Natural killer cell (primary cell): ENCODE measurements around the gene FAM32A. TPM values are rescaled to one million over a fixed set of nuclear protein-coding genes. Genes with fewer than 3 reads are reported as not detected.
A peak's percentile ranks its signal among the peaks of the same experiment; 100 is the strongest.
"Not testable (repeated sequence)": the region's sequence is repeated elsewhere in the genome, so short reads cannot be mapped to it uniquely, and the experiment has no call there.

Experiments used
- ATAC-seq, 3 donors: fragments of 150-1000 bp in 2 of 3; fragments of 200-7000 bp in 1 of 3; cut with Tn5 transposase; 1 replicate in 1 of 3; 2 replicates in 2 of 3; pipeline ENCODE4 v1.10.0; 2021; ENCODE audit warnings: mild to moderate bottlenecking in 2 of 3, moderate library complexity in 2 of 3
- DNase-seq, 2 donors: peaks; one replicate each; pipeline versions ENCODE4 v3.0.0 to v3.0.0-alpha.2; 2013 to 2021; ENCODE audit warnings: mixed read lengths in 1 of 2
- H3K27ac ChIP-seq: one replicate; pipeline ENCODE4 v1.5.1; 2013; ENCODE audit warnings: mild to moderate bottlenecking, low read length
- H3K27me3 ChIP-seq: one replicate; pipeline ENCODE4 v1.6.1; 2013; ENCODE audit warnings: low read length; ENCODE audit not compliant: control insufficient read depth, insufficient read depth
- H3K36me3 ChIP-seq: one replicate; pipeline ENCODE4 v1.6.1; 2013; ENCODE audit warnings: low read length; ENCODE audit not compliant: control insufficient read depth, insufficient read depth
- H3K4me1 ChIP-seq: one replicate; pipeline ENCODE4 v1.6.1; 2013; ENCODE audit warnings: low read length; ENCODE audit not compliant: control insufficient read depth, insufficient read depth
- H3K4me3 ChIP-seq: one replicate; pipeline ENCODE4 v1.5.1; 2013; ENCODE audit warnings: low read length
- H3K9me3 ChIP-seq: one replicate; pipeline ENCODE4 v1.6.1; 2013; ENCODE audit warnings: low read length; ENCODE audit not compliant: control insufficient read depth, insufficient read depth
- H3K27ac Mint-ChIP-seq, 2 donors: one replicate each; pipeline ENCODE4 v1.8.0; 2022; ENCODE audit warnings: mild to moderate bottlenecking in 2 of 2, mixed read lengths in 2 of 2, moderate library complexity in 1 of 2
- H3K27me3 Mint-ChIP-seq, 2 donors: one replicate each; pipeline ENCODE4 v1.8.0; 2022; ENCODE audit warnings: low read depth in 2 of 2, mixed read lengths in 2 of 2
- H3K36me3 Mint-ChIP-seq: one replicate; pipeline ENCODE4 v1.8.0; 2022; ENCODE audit warnings: mixed read lengths
- H3K4me1 Mint-ChIP-seq, 2 donors: one replicate each; pipeline ENCODE4 v1.8.0; 2022; ENCODE audit warnings: mixed read lengths in 2 of 2
- H3K4me3 Mint-ChIP-seq: one replicate; pipeline ENCODE4 v1.8.0; 2022; ENCODE audit warnings: mild to moderate bottlenecking, moderate library complexity, mixed read lengths
- H3K9me3 Mint-ChIP-seq, 2 donors: one replicate each; pipeline ENCODE4 v1.8.0; 2022; ENCODE audit warnings: mixed read lengths in 2 of 2
- WGBS: methylation state at CpG from one replicate; pipeline ENCODE4 v1.1.7; 2013; ENCODE audit warnings: missing lambda C conversion rate; ENCODE audit not compliant: insufficient coverage; 5-methylcytosine and 5-hydroxymethylcytosine counted together
- intact Hi-C: fragments of 100-400 bp; cut with micrococcal nuclease; formaldehyde crosslinking; loops from one replicate; pipeline ENCODE4 v1.14.2; 2022
- total RNA-seq, 4 donors: library from RNA; stranded (reverse); fragments of 120-200 nt in 1 of 4; gene quantifications; one replicate each; pipeline versions ENCODE4 v1.2.3 to v1.2.4, GENCODE V29; 2013 to 2022
- TF ChIP-seq, protein P1 (sequence below): fragments of 200-600 bp; IDR thresholded peaks from one replicate; pipeline ENCODE4 v1.8.0; 2022; ENCODE audit warnings: antibody characterized with exemption

FAM32A gene
- total RNA-seq, 3 donors from 2014 or later (not counting 1 experiment from before 2014, with no cell fraction given): 46.3 to 69.3 (median 63.3) TPM

DNA sequence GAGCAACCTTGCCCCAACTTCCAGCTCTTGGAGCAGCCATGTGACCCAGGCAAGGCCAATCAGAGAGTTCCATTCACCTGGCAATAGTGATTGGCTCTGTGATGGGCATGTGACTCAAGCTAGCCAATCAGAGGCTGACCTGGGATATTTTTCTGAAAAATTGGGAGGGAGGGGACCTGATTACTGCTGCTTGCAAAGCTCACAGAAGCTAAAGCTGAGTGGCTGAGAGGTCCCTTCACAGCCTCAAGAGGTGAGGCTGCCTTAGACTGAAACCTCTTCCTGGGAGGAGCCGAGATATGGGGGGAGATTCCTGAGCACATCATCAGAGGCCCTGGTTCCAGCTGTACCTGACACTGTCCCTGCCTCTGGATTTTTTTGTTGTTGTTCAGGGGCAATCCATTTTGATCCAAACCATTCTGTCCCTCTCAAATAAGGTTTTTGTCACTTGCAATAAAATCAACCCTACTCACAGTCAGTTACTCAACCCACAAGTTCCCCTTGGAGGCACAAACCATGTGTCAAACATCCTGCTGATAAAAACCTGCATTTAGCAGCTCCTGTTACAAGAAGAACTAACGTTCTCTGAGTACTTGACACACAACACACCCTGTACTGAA lies 16.6 kb upstream of the FAM32A start:
- Histone ChIP-seq H3K27ac (peak overlapping the region; percentile 85), H3K4me1 (peaks cover 38% of the 10 kb centered on the region), H3K27me3 (no peaks in the 10 kb centered on the region), H3K9me3 (peaks cover 10% of the 10 kb centered on the region), H3K36me3 (no peaks in the 10 kb centered on the region), H3K4me3 (no peak overlapping the region)
- TF ChIP-seq, protein P1, sequence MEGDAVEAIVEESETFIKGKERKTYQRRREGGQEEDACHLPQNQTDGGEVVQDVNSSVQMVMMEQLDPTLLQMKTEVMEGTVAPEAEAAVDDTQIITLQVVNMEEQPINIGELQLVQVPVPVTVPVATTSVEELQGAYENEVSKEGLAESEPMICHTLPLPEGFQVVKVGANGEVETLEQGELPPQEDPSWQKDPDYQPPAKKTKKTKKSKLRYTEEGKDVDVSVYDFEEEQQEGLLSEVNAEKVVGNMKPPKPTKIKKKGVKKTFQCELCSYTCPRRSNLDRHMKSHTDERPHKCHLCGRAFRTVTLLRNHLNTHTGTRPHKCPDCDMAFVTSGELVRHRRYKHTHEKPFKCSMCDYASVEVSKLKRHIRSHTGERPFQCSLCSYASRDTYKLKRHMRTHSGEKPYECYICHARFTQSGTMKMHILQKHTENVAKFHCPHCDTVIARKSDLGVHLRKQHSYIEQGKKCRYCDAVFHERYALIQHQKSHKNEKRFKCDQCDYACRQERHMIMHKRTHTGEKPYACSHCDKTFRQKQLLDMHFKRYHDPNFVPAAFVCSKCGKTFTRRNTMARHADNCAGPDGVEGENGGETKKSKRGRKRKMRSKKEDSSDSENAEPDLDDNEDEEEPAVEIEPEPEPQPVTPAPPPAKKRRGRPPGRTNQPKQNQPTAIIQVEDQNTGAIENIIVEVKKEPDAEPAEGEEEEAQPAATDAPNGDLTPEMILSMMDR: no peak
- H3K9me3 Mint-ChIP-seq: no peaks in the 10 kb centered on the region
- peak overlapping the region; percentile 52 for H3K4me3 Mint-ChIP-seq
- peaks cover 39 to 44% of the 10 kb centered on the region in 2 donors for H3K4me1 Mint-ChIP-seq
- WGBS: 10% methylated on average over 2 of the region's 2 CpGs
- DNase-seq: peak in 1 of 2 donors; percentile 39
- H3K27ac Mint-ChIP-seq: peak overlapping the region; percentile 89 to 94
- intact Hi-C loops: no loop called here
- no peaks in the 10 kb centered on the region for H3K27me3 Mint-ChIP-seq
- peak; percentile 78 to 84 (median 83) for ATAC-seq
- H3K36me3 Mint-ChIP-seq: no peaks in the 10 kb centered on the region

GRCh38 chr19:16170134-16170533 lies 15.1 kb upstream of the FAM32A start:
- H3K9me3 ChIP-seq: peaks cover 10% of the 10 kb centered on the region
- DNase-seq (no peak), ATAC-seq (no peak)
- Mint-ChIP-seq H3K36me3 (no peaks in the 10 kb centered on the region), H3K4me1 (peaks cover 41 to 46% of the 10 kb centered on the region in 2 donors), H3K27ac (peak overlapping the region; percentile 89 to 94), H3K9me3 (no peaks in the 10 kb centered on the region), H3K27me3 (no peaks in the 10 kb centered on the region), H3K4me3 (no peak overlapping the region)
- no peak overlapping the region for H3K27ac ChIP-seq
- peaks cover 40% of the 10 kb centered on the region for H3K4me1 ChIP-seq
- intact Hi-C loops: no loop called here
- H3K36me3 ChIP-seq: no peaks in the 10 kb centered on the region
- no peaks in the 10 kb centered on the region for H3K27me3 ChIP-seq
- no peak overlapping the region for H3K4me3 ChIP-seq
- TF ChIP-seq, protein P1: no peak
- WGBS: 91% methylated on average over 1 of the region's 1 CpG

GRCh38 chr19:16175954-16176353 lies 9.3 kb upstream of the FAM32A start:
- no peak overlapping the region for H3K27ac ChIP-seq
- intact Hi-C loops: no loop called here
- TF ChIP-seq, protein P1: no peak
- peaks cover 14% of the 10 kb centered on the region for H3K4me1 ChIP-seq
- no peak overlapping the region for H3K4me3 Mint-ChIP-seq
- no peaks in the 10 kb centered on the region for H3K36me3 Mint-ChIP-seq
- no peaks in the 10 kb centered on the region for H3K27me3 ChIP-seq
- H3K27me3 Mint-ChIP-seq: no peaks in the 10 kb centered on the region
- no peak overlapping the region for H3K27ac Mint-ChIP-seq
- no peaks in the 10 kb centered on the region for H3K9me3 Mint-ChIP-seq
- H3K9me3 ChIP-seq: peaks cover 6% of the 10 kb centered on the region
- no peaks in the 10 kb centered on the region for H3K36me3 ChIP-seq
- ATAC-seq: no peak
- H3K4me1 Mint-ChIP-seq: peaks cover 14 to 22% of the 10 kb centered on the region in 2 donors
- H3K4me3 ChIP-seq: no peak overlapping the region
- DNase-seq: no peak
- no CpG with 5 or more reads among the region's 2 CpGs for WGBS

- intact Hi-C loops, DNase-seq, H3K27me3 ChIP-seq, H3K27ac Mint-ChIP-seq, H3K27ac ChIP-seq, H3K9me3 Mint-ChIP-seq, H3K9me3 ChIP-seq, ATAC-seq, H3K4me3 ChIP-seq, H3K36me3 ChIP-seq, H3K36me3 Mint-ChIP-seq, H3K4me1 Mint-ChIP-seq, H3K27me3 Mint-ChIP-seq, H3K4me3 Mint-ChIP-seq: not testable (repeated sequence)
- WGBS: 89% methylated on average over 5 of the region's 5 CpGs
- H3K4me1 ChIP-seq: peaks cover 19% of the 10 kb centered on the region
Measured at GRCh38 chr19:16178866-16179265, 6.3 kb upstream of the FAM32A start.
